SIG-M5 treated with dmso at 0.1 percent for 504 hours (cell line): ENCODE data around the gene SLC38A3.

Experiments used
- DNase-seq: peaks from one replicate; lab custom pipeline; 2025; ENCODE audit not compliant: unreplicated experiment; lab: John Stamatoyannopoulos, UW

SLC38A3 gene

DNA sequence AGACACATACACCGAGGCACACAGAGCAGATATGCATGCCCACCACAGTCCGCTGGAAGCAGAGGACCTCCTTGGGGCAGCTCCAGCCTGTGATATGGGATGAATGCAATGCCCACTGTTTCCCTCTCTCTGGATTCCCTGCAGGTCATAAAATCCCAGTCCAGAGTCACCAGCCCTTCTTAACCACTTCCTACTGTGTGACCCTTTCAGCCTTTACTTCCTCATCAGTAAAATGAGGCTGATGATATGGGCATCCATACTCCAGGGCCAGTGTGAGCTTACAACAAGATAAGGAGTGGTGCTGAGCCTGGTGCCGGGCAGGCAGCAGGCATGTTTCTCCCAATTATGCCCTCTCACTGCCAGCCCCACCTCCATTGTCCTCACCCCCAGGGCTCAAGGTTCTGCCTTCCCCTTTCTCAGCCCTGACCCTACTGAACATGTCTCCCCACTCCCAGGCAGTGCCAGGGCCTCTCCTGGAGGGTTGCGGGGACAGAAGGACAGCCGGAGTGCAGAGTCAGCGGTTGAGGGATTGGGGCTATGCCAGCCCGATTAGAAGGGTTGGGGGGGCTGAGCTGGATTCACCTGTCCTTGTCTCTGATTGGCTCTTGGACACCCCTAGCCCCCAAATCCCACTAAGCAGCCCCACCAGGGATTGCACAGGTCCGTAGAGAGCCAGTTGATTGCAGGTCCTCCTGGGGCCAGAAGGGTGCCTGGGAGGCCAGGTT is 14.0 kb upstream of the SLC38A3 start, which contains the start of gene GNAT1:
TSS of gene GNAT1 (plus strand) at position 675 of the 725 bp plus-strand sequence. CDS start 116 bp downstream, outside the sequence.
- peak; percentile 65 for DNase-seq

DNA sequence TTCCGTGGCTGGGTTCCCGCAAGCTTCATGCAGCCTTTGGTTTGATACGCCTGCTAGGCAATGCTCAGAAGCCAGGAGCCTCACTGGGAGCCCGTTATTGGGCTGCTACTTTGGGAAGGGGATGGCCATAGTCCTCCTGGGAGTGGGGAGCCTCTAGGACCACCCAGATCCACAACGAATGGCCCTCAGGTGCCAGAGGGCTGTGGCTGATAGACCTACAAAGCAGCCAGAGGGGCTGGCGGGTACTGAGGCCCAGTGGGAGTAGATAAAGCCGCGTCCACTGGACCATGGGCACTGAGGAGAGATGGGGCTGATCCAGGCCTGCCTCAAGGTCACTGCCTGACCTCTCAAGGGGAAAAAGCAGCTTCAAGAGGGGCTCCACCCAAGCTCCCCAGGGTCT is 12.9 kb upstream of the SLC38A3 start:
- no peak for DNase-seq

DNA sequence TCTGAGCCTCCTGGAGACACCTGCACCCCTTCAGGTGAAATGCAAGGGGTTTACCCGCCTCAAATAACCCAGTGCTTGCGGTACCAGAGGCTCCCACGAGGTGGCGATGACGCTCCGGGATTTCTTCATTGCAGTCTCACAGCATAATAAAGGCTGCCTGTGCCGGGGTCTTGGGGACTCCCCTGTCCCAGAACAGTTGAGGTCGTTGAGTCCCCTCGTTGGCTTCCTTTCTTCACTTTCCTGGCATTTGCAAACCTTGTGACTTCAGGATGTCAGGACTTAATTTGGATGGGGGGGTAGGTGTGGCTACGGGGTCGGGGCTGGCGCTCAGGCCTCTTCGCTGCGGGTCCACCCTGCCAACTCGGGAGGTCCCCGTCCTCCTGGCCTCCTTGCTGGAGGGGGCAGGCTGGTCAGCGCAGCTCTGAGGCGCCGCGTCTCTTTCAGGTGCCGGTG is 12.4 kb upstream of the SLC38A3 start:
- DNase-seq = peak; percentile 57

DNA sequence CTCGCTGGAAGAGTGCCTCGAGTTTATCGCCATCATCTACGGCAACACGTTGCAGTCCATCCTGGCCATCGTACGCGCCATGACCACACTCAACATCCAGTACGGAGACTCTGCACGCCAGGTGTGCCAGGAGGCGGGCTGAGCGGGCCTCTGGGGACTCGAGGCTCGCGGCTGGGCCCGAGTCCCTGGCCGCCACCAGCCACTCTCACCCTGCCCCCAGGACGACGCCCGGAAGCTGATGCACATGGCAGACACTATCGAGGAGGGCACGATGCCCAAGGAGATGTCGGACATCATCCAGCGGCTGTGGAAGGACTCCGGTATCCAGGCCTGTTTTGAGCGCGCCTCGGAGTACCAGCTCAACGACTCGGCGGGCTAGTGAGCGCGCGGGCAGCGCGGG is 11.8 kb upstream of the SLC38A3 start:
- no peak for DNase-seq

GRCh38 chr3:50193746-50194127 is 11.3 kb upstream of the SLC38A3 start:
- no peak for DNase-seq

GRCh38 chr3:50194128-50194902 is 10.8 kb upstream of the SLC38A3 start:
- DNase-seq = peak; percentile 41

GRCh38 chr3:50194903-50195500 is 10.1 kb upstream of the SLC38A3 start:
- DNase-seq = no peak

DNA sequence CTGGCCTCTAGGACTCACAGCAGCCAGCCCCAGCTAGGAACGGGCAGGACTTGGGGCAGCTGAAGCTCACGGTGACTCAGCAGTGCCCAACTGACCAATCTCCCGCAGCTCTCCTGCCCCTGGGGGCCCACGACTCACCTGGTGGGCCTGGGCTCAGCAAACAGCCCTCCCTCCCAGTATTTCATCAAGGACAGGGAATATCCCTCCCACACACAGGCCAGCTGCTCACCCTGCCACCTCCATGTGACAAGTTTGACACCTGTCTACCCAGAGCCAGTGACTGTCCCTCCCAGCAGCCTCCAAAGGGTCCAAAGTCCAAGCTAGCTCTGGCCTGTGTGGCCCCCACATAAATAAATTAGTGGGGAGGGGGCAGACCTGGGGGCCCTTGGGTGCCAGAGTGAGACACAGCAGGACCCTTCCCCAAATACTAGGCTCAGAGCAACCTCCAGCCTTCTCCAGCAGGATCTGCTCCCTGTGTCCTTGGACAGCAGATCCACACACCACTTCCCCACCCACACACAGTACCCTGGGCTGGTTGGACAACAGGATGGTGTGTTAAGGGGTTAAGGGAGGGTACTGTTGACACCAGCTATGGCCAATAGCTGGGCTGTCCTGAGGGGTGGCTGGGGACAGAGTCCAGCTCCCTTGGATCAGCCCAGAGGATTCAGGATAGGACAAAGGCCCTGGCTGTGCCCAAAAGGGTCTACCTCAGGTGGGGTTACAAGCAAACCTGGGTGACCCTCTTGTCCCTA is 9.4 kb upstream of the SLC38A3 start:
- no peak for DNase-seq

DNA sequence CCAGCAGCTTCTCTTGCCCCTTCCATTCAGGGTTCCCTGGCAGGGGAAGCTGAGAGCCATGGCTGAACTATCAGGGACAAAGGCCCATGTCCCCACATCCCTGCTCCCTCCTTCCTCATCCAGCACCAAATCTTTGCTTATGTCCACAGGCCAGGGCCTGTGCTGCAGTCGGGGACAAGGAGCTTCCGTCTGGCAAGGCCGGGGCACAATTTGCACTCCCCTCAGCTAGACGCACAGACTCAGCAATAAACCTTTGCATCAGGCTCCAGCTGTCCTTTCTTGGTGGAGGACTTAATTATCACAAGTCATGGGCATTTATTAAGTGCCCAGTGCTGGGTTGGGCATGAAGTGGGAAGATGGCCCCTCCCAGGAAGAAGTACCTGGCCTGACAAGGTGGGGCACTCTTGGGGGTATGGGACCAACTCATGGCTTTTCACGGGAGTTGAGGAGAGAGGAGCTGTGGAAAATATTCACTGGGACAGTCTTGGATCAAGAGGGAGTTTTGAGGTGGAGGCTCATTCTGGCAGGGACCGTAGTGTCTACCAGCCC is 8.7 kb upstream of the SLC38A3 start:
- no peak for DNase-seq

GRCh38 chr3:50201573-50202315 is 3.3 kb upstream of the SLC38A3 start:
- no peak for DNase-seq

- DNase-seq = no peak
Observed at GRCh38 chr3:50202353-50203112, 2.5 kb upstream of the SLC38A3 start.

DNA sequence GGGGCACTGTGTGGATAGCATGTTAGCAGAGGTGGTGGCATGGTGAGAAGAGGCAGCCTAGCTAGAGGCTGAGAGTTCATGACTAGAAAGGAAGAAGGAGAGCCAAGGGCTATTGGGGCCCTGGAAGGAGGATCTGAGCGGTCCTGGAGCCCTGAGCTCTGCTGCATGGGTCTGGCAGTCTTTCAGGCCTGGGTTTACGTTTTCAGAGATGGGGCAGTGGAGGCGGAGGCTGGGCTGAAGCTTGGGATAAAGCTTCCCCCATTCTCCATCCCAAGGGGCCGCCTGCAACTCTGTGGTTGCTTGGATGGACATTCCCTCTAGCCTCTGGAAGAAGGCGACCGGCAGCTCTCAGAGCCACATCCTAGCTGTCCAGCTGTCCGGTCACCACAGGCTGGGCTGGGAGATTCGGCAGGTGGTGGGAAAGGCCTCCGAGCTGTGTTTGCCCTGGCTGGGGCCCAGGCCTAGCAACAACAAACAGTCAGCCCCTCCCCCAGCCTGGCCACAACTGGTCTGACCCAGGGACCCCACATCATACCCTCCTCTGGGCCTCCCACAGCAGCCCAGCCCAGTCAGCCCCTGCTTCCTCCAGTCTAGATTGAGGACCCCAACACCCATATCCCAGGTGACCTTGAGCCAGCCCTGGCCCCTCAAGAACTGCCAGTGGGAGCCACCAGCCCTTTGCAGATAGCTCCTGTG is 1.8 kb upstream of the SLC38A3 start:
- no peak for DNase-seq

GRCh38 chr3:50203809-50204803 is 965 bp upstream of the SLC38A3 start:
- no peak for DNase-seq

- DNase-seq = peak; percentile 57
Observed at GRCh38 chr3:50205413-50206276, 574 bp downstream of the SLC38A3 start.

GRCh38 chr3:50207359-50208042 is 2.4 kb downstream of the SLC38A3 start:
- no peak for DNase-seq

DNA sequence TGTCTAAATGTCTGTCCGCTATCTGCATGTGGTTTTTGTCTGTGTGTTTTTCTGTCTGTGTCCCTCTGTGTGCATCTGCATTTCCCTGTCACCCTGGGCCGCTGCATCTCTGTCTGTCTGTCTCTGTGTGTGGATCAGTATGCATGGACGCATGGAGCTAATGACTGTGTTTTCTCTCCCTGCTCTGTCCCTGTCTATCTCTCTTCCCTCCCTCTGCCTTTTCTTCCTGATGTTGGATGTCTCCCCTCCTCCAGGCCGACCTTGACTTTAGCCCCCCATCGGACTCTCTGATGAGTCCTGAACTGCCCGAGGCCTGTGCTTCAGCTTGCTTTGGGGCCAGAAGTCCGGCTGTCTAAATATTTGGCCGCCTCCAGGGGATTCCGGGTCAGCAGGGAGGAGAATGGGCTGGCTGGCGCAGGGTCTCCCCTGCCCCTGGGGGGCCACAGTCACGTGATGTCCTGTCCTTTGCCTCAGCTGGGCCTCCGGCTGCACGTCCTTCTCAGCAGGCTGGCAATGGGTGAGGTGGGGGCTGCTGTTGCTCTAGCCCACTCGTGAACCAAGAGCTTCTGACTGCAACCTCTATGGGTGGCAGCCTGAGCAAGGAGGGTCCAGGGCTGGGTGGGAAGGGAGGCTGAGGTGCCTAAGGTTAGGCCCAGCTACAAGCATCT is 3.7 kb downstream of the SLC38A3 start:
- DNase-seq = no peak
